GM23338 (cell line): Measurements from ENCODE around the gene FAM53A.

Experiments
- EZH2 ChIP-seq: fragments of 200-600 bp; sonication (generic); IDR thresholded peaks from one replicate; pipeline ENCODE4 v1.8.0; 2017; ENCODE audit warnings: antibody characterized with exemption, mild to moderate bottlenecking, low read depth; ENCODE audit not compliant: unreplicated experiment
- ZNF331 ChIP-seq: fragments of 250-450 bp; sonication (Bioruptor Pico); IDR thresholded peaks from 2 replicates; pipeline ENCODE4 v1.5.0; 2020; ENCODE audit warnings: low read depth, mild to moderate bottlenecking, moderate library complexity
- TF ChIP-seq, protein P1 (sequence below), 2 experiments: fragments of 200-600 bp in 1 of 2; sonication (generic) in 1 of 2; conservative IDR thresholded peaks; 2 replicates each; pipeline versions ENCODE4 v1.5.1 to v1.6.1; 2016 to 2017; ENCODE audit warnings: antibody characterized with exemption in 2 of 2, low read depth in 2 of 2, mild to moderate bottlenecking in 2 of 2, moderate library complexity in 1 of 2
- TF ChIP-seq, protein P2 (sequence below): IDR thresholded peaks from one replicate; pipeline ENCODE4 v1.6.1; 2018; ENCODE audit warnings: antibody characterized with exemption; ENCODE audit not compliant: unreplicated experiment

DNA sequence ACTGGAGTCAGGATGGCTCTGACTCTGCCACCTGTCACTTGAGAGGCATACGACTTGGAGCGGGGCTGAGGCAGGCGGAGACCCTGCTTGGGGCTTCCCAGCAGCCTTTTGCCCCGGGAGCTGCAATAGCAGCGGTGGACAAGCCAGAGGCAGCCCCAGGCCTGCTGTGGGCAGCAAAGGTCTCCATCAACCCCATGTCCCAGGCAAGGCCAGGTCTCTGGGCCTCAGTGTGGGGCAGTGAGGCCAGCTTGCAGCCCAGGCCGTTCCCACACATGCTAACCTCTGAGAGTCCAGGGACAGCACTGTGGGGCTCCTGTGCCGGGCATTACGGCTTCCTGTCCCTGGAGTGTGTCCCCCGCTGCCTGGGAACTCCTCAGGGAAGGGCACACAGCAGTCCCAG, 53.0 kb downstream of the FAM53A start:
- TF ChIP-seq EZH2 = no peak
- TF ChIP-seq, protein P1, sequence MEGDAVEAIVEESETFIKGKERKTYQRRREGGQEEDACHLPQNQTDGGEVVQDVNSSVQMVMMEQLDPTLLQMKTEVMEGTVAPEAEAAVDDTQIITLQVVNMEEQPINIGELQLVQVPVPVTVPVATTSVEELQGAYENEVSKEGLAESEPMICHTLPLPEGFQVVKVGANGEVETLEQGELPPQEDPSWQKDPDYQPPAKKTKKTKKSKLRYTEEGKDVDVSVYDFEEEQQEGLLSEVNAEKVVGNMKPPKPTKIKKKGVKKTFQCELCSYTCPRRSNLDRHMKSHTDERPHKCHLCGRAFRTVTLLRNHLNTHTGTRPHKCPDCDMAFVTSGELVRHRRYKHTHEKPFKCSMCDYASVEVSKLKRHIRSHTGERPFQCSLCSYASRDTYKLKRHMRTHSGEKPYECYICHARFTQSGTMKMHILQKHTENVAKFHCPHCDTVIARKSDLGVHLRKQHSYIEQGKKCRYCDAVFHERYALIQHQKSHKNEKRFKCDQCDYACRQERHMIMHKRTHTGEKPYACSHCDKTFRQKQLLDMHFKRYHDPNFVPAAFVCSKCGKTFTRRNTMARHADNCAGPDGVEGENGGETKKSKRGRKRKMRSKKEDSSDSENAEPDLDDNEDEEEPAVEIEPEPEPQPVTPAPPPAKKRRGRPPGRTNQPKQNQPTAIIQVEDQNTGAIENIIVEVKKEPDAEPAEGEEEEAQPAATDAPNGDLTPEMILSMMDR (conservative IDR thresholded peaks at IDR 0.05; ENCODE audit: low read depth in 2 of 2) = no peak
- TF ChIP-seq, protein P2, sequence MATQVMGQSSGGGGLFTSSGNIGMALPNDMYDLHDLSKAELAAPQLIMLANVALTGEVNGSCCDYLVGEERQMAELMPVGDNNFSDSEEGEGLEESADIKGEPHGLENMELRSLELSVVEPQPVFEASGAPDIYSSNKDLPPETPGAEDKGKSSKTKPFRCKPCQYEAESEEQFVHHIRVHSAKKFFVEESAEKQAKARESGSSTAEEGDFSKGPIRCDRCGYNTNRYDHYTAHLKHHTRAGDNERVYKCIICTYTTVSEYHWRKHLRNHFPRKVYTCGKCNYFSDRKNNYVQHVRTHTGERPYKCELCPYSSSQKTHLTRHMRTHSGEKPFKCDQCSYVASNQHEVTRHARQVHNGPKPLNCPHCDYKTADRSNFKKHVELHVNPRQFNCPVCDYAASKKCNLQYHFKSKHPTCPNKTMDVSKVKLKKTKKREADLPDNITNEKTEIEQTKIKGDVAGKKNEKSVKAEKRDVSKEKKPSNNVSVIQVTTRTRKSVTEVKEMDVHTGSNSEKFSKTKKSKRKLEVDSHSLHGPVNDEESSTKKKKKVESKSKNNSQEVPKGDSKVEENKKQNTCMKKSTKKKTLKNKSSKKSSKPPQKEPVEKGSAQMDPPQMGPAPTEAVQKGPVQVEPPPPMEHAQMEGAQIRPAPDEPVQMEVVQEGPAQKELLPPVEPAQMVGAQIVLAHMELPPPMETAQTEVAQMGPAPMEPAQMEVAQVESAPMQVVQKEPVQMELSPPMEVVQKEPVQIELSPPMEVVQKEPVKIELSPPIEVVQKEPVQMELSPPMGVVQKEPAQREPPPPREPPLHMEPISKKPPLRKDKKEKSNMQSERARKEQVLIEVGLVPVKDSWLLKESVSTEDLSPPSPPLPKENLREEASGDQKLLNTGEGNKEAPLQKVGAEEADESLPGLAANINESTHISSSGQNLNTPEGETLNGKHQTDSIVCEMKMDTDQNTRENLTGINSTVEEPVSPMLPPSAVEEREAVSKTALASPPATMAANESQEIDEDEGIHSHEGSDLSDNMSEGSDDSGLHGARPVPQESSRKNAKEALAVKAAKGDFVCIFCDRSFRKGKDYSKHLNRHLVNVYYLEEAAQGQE = no peak
- TF ChIP-seq ZNF331 (CRISPR knock-in tag) = no peak
